GM20000 (cell line): Measurements from ENCODE around the gene TRIO.
"Not testable (repeated sequence)": the region's sequence is repeated elsewhere in the genome, so short reads cannot be mapped to it uniquely, and the experiment has no call there.

Source experiments
- DNase-seq: peaks from one replicate; pipeline ENCODE4 v3.0.0; 2012; ENCODE audit warnings: low spot score
- TF ChIP-seq, protein P1 (sequence below): IDR thresholded peaks from 2 replicates; pipeline ENCODE4 v1.5.1; 2012; ENCODE audit warnings: mild to moderate bottlenecking, control low read depth; ENCODE audit errors: extremely low read depth, missing control alignments

Gene TRIO

DNA sequence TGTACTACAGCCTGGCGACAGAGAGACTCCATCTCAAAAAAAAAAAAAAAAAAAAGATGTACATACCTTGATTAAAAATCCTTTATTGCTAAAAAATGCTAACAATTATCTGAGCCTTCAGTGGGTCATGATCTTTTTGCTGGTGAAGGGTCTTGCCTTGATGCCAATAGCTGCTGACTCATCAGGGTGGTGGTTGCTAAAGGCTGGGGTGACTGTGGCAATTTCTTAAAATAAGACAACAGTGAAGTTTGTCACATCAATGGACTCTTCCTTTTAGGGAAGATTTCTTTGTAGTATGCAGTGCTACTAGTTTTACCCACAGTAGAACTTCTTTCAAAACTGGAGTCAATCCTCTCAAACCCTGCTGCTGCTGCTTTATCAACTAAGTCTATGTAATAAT lies 404.5 kb downstream of the TRIO start:
- no peak for DNase-seq
- TF ChIP-seq, protein P1, sequence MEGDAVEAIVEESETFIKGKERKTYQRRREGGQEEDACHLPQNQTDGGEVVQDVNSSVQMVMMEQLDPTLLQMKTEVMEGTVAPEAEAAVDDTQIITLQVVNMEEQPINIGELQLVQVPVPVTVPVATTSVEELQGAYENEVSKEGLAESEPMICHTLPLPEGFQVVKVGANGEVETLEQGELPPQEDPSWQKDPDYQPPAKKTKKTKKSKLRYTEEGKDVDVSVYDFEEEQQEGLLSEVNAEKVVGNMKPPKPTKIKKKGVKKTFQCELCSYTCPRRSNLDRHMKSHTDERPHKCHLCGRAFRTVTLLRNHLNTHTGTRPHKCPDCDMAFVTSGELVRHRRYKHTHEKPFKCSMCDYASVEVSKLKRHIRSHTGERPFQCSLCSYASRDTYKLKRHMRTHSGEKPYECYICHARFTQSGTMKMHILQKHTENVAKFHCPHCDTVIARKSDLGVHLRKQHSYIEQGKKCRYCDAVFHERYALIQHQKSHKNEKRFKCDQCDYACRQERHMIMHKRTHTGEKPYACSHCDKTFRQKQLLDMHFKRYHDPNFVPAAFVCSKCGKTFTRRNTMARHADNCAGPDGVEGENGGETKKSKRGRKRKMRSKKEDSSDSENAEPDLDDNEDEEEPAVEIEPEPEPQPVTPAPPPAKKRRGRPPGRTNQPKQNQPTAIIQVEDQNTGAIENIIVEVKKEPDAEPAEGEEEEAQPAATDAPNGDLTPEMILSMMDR = no peak

DNA sequence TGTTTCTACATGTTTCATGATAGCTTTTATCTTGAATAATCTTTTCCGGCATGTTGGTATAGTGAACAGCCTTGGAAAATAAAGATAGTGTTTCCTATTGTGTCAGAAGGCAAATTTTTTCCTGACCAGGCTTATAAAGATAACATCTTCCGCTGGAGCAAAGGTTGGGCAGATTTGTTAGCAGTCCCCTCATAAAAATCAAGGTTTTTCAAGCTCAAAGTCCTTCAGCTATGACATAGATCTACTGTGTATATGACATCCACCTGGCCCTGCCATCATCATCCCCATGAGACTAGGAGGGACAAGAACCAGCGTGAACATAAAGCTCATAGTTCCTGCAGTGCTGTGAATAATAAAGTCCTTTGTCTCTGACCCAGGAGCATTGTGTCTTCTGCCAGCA lies 408.1 kb downstream of the TRIO start:
- DNase-seq = no peak

DNA sequence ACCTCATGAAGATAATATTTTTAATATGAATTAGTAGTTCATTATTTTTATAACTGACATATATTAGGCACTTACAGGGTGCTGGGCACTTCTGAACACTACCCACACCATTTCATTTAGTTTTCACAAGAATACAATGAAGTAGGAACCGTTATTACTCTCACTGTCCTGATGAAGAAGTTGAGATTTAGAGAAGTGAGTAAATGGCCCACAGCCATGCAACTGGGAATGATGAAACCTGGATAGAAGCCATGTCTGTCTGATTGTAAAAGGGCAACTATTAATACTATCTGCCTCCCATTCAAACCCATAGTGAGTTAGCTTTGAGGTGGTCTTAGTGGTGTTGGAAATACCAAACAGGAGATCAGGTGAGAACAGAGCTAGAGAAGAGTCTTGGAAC lies 408.9 kb downstream of the TRIO start:
- DNase-seq = no peak

More for the DNA sequence above, 408.1 kb downstream of the TRIO start:
- TF ChIP-seq, protein P1 = no peak

GRCh38 chr5:14554288-14554687 lies 411.1 kb downstream of the TRIO start:
- DNase-seq = not testable (repeated sequence)

More for the DNA sequence above, 408.9 kb downstream of the TRIO start:
- TF ChIP-seq, protein P1 = no peak

DNA sequence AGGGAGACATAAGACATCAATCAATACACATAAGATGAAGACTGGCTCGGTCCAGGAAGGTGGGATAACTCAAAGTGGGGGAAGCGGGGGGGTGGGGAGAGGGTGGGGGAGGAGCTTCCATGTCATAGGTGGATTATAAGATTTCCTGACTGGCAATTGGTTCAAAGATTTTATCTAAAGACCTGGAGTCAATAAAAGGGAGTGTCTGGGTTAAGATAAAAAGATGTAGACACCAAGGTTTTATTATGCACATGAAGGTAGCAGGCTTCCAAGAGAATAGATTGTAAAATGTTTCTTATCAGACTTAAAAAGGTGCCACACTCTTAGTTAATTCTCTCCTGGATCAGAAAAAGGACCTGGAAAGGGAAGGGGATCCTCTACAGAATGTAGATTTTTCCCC lies 412.9 kb downstream of the TRIO start:
- TF ChIP-seq, protein P1 = no peak
- DNase-seq = no peak

- no peak for DNase-seq
- TF ChIP-seq, protein P1 = no peak
Measured at GRCh38 chr5:14557203-14557770, 414.1 kb downstream of the TRIO start.

- TF ChIP-seq, protein P1 = no peak
- DNase-seq = no peak
Measured at GRCh38 chr5:14557791-14558415, 414.8 kb downstream of the TRIO start.
